ENCODE data around the gene USPL1.

Gene USPL1

GRCh38 chr13:30698488-30699005 is 80.8 kb downstream of the USPL1 start:
- no peak for DNase-seq

GRCh38 chr13:30700364-30700763 is 82.6 kb downstream of the USPL1 start:
- no peak for DNase-seq

- no peak for DNase-seq
Observed at GRCh38 chr13:30702006-30702405, 84.3 kb downstream of the USPL1 start.

DNA sequence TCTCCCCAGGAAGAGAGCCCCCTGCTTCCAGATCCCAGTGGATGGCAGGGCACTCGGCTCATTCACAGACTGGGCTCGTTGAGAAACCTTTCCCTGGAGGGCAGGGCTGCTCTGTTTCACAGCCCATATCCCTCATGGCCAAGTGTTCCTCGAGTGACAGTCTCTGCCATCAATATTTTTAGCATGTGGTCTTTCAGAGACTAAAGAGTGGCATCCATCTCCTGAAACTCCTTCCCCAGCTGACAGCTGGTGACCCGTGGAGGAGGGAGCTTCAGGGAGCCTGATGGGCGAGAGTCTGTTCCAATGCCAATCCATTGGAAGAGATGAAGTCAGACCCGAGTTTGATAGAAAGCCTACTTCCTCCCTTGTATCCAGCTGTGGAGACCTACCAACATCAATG is 86.9 kb downstream of the USPL1 start:
- DNase-seq, result no peak

- no peak for DNase-seq
Observed at GRCh38 chr13:30705680-30706079, 88.0 kb downstream of the USPL1 start.

DNA sequence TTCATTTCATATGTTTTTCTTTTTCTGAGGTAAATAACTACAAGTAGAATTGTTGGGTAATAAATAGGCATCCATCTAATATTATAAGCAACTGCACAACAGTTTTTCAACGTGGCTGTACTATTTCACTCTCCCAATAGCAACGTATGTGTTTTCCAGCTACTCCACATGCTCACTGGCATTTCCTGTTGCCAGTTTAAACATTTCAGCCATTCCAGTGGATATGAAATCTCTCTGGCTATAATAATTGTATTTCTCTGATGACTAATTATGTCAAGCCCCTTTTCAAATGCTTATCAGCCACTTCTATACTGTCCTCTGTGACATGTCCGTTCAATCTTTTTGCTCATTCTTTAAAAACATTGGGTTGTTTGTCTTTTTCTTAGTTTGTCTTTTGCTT is 90.8 kb downstream of the USPL1 start:
- no peak for DNase-seq
